Muscle of arm (tissue), 14 donors: ENCODE data around the gene JAZF1. TPM values are rescaled to one million over a fixed set of nuclear protein-coding genes. Genes with fewer than 3 reads are reported as not detected.

Experiments
- DNase-seq: peaks from one replicate; pipeline ENCODE4 v3.0.0-alpha.2; 2013
- long read RNA-seq, 11 donors: transcript quantifications; one replicate each; lab custom pipeline, GENCODE V29; 2026
- polyA plus RNA-seq, 12 donors: library from polyadenylated mRNA; unstranded; fragments of 120-200 nt; gene quantifications; one replicate each; pipeline ENCODE4 v1.2.1, GENCODE V29; 2013; ENCODE audit not compliant: insufficient read length in 12 of 12

Gene JAZF1
- 10 to 100 TPM in 11 of 12 donors, not detected in 1; 21.4 to 36.4 (median 32.8) TPM for polyA plus RNA-seq
- long read RNA-seq, donor 1, transcript JAZF1-201 (5 exons, 3,125 nt), result major isoform, 5 of 5 reads
- long read RNA-seq, donor 1, partial matches to known transcripts, result 0 of 5 reads
- long read RNA-seq, donor 1, other reads (novel, unspliced or antisense), result 0 of 5 reads
- long read RNA-seq, donor 2, transcript JAZF1-201 (5 exons, 3,125 nt), result major isoform, 12 of 13 reads
- long read RNA-seq, donor 2, partial matches to known transcripts, result 0 of 13 reads
- long read RNA-seq, donor 2, other reads (novel, unspliced or antisense), result 0 of 13 reads
- long read RNA-seq, donor 3, transcript JAZF1-201 (5 exons, 3,125 nt), result major isoform, 11 of 11 reads
- long read RNA-seq, donor 3, partial matches to known transcripts, result 0 of 11 reads
- long read RNA-seq, donor 3, other reads (novel, unspliced or antisense), result 0 of 11 reads
- long read RNA-seq, donor 4, transcript JAZF1-201 (5 exons, 3,125 nt), result major isoform, 7 of 7 reads
- long read RNA-seq, donor 4, partial matches to known transcripts, result 0 of 7 reads
- long read RNA-seq, donor 4, other reads (novel, unspliced or antisense), result 0 of 7 reads
- long read RNA-seq, donor 5, transcript JAZF1-201 (5 exons, 3,125 nt), result major isoform, 17 of 17 reads
- long read RNA-seq, donor 5, partial matches to known transcripts, result 0 of 17 reads
- long read RNA-seq, donor 5, other reads (novel, unspliced or antisense), result 0 of 17 reads
- long read RNA-seq, donor 6, transcript JAZF1-201 (5 exons, 3,125 nt), result major isoform, 10 of 10 reads
- long read RNA-seq, donor 6, partial matches to known transcripts, result 0 of 10 reads
- long read RNA-seq, donor 6, other reads (novel, unspliced or antisense), result 0 of 10 reads
- long read RNA-seq, donor 7, transcript JAZF1-201 (5 exons, 3,125 nt), result major isoform, 8 of 8 reads
- long read RNA-seq, donor 7, partial matches to known transcripts, result 0 of 8 reads
- long read RNA-seq, donor 7, other reads (novel, unspliced or antisense), result 0 of 8 reads
- long read RNA-seq, donor 8, transcript JAZF1-201 (5 exons, 3,125 nt), result major isoform, 13 of 14 reads
- long read RNA-seq, donor 8, partial matches to known transcripts, result 0 of 14 reads
- long read RNA-seq, donor 8, other reads (novel, unspliced or antisense), result 0 of 14 reads
- long read RNA-seq, donor 9, transcript JAZF1-201 (5 exons, 3,125 nt), result major isoform, 6 of 6 reads
- long read RNA-seq, donor 9, partial matches to known transcripts, result 0 of 6 reads
- long read RNA-seq, donor 9, other reads (novel, unspliced or antisense), result 0 of 6 reads
- long read RNA-seq, donor 10, transcript JAZF1-201 (5 exons, 3,125 nt), result major isoform, 9 of 10 reads
- long read RNA-seq, donor 10, partial matches to known transcripts, result 0 of 10 reads
- long read RNA-seq, donor 10, other reads (novel, unspliced or antisense), result 0 of 10 reads
- long read RNA-seq, donor 11, transcript JAZF1-201 (5 exons, 3,125 nt), result major isoform, 17 of 17 reads
- long read RNA-seq, donor 11, partial matches to known transcripts, result 0 of 17 reads
- long read RNA-seq, donor 11, other reads (novel, unspliced or antisense), result 0 of 17 reads

- DNase-seq, result peak; percentile 65
Measured at GRCh38 chr7:28180364-28181147, at the start of gene JAZF1. Gene JAZF1, minus strand, starts transcription at chr7:28180795.

- no peak for DNase-seq
Measured at GRCh38 chr7:28230261-28230660, 49.7 kb upstream of the JAZF1 start.

- DNase-seq, result peak; percentile 55
Measured at GRCh38 chr7:28228396-28228795, 47.8 kb upstream of the JAZF1 start.

GRCh38 chr7:28226003-28226402 lies 45.4 kb upstream of the JAZF1 start:
- DNase-seq, result no peak

GRCh38 chr7:28225576-28225975 lies 45.0 kb upstream of the JAZF1 start:
- DNase-seq, result no peak

GRCh38 chr7:28224675-28225074 lies 44.1 kb upstream of the JAZF1 start:
- no peak for DNase-seq

GRCh38 chr7:28224172-28224571 lies 43.6 kb upstream of the JAZF1 start:
- DNase-seq, result no peak

- DNase-seq, result no peak
Measured at GRCh38 chr7:28222636-28223035, 42.0 kb upstream of the JAZF1 start.

- no peak for DNase-seq
Measured at GRCh38 chr7:28219793-28220192, 39.2 kb upstream of the JAZF1 start.

- no peak for DNase-seq
Measured at GRCh38 chr7:28217143-28217542, 36.5 kb upstream of the JAZF1 start.

GRCh38 chr7:28211006-28211405 lies 30.4 kb upstream of the JAZF1 start:
- no peak for DNase-seq

GRCh38 chr7:28208506-28208905 lies 27.9 kb upstream of the JAZF1 start:
- no peak for DNase-seq

- DNase-seq, result no peak
Measured at GRCh38 chr7:28207486-28208158, 27.0 kb upstream of the JAZF1 start.

GRCh38 chr7:28205506-28205905 lies 24.9 kb upstream of the JAZF1 start:
- no peak for DNase-seq

- no peak for DNase-seq
Measured at GRCh38 chr7:28203508-28204240, 23.1 kb upstream of the JAZF1 start.

- no peak for DNase-seq
Measured at GRCh38 chr7:28202222-28202621, 21.6 kb upstream of the JAZF1 start.

- no peak for DNase-seq
Measured at GRCh38 chr7:28201131-28201530, 20.5 kb upstream of the JAZF1 start.

GRCh38 chr7:28200598-28200997 lies 20.0 kb upstream of the JAZF1 start:
- DNase-seq, result no peak

GRCh38 chr7:28199021-28199510 lies 18.5 kb upstream of the JAZF1 start:
- DNase-seq, result no peak
